Inflammatory macrophage (primary cell): ENCODE measurements around the gene OGFOD3.

Experiments used
- DNase-seq, 2 donors: peaks; one replicate each; pipeline ENCODE4 v3.0.0-alpha.2; 2020 to 2022

Gene OGFOD3

GRCh38 chr17:82446649-82447048, 28.3 kb upstream of the OGFOD3 start:
- DNase-seq: no peak

GRCh38 chr17:82446124-82446523, 27.7 kb upstream of the OGFOD3 start:
- DNase-seq: no peak

- DNase-seq: no peak
Observed at GRCh38 chr17:82445542-82445941, 27.2 kb upstream of the OGFOD3 start.

- no peak for DNase-seq
Observed at GRCh38 chr17:82444941-82445521, 26.6 kb upstream of the OGFOD3 start.

GRCh38 chr17:82444284-82444893, 26.0 kb upstream of the OGFOD3 start:
- no peak for DNase-seq

GRCh38 chr17:82443465-82444283, 25.3 kb upstream of the OGFOD3 start:
- no peak for DNase-seq

GRCh38 chr17:82442643-82443464, 24.5 kb upstream of the OGFOD3 start:
- DNase-seq: no peak

- DNase-seq: no peak
Observed at GRCh38 chr17:82441691-82442487, 23.5 kb upstream of the OGFOD3 start.

- DNase-seq: peak in 1 of 2 donors; percentile 33
Observed at GRCh38 chr17:82440991-82441627, 22.7 kb upstream of the OGFOD3 start.

GRCh38 chr17:82440469-82440981, 22.1 kb upstream of the OGFOD3 start:
- peak; percentile 81 to 82 for DNase-seq

- DNase-seq: no peak
Observed at GRCh38 chr17:82439829-82440365, 21.5 kb upstream of the OGFOD3 start.

GRCh38 chr17:82439194-82439828, 20.9 kb upstream of the OGFOD3 start:
- no peak for DNase-seq

GRCh38 chr17:82438401-82439193, 20.2 kb upstream of the OGFOD3 start:
- no peak for DNase-seq

GRCh38 chr17:82437325-82437668, 18.9 kb upstream of the OGFOD3 start:
- no peak for DNase-seq

GRCh38 chr17:82436601-82437324, 18.4 kb upstream of the OGFOD3 start:
- no peak for DNase-seq

GRCh38 chr17:82435601-82436583, 17.5 kb upstream of the OGFOD3 start:
- no peak for DNase-seq

- DNase-seq: no peak
Observed at GRCh38 chr17:82435103-82435502, 16.7 kb upstream of the OGFOD3 start.

GRCh38 chr17:82434216-82434565, 15.8 kb upstream of the OGFOD3 start:
- peak in 1 of 2 donors; percentile 52 for DNase-seq
